ENCODE results near the gene GPHB5.
A peak's percentile ranks its signal among the peaks of the same experiment; 100 is the strongest.
"Not testable (repeated sequence)": the region's sequence is repeated elsewhere in the genome, so short reads cannot be mapped to it uniquely, and the experiment has no call there.

GPHB5 gene, protein sequence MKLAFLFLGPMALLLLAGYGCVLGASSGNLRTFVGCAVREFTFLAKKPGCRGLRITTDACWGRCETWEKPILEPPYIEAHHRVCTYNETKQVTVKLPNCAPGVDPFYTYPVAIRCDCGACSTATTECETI

DNA sequence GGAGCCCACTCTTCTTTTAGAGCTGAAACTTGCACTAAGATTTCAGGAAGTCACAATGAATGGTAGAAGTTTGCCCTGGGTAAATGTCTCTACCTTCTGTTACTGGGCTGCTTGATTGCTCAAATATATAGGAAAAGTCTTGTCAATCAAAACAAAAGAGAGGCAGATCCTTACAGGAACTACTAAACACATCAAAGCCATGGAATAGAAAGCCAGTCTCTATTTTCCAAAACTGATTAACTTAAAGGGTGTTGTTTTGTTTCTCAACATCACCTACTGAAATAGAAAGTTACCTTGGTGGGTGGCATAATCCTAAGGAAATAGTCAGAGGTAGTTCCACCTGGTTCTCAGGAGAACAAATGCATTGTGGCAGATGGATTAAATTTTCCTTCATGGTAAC, at the start of gene GPHB5:
Gene GPHB5, minus strand, starts transcription at position 101 of the 400 bp plus-strand sequence. CDS start 1,086 bp downstream, outside the sequence.
- DNase-seq: no peak

DNA sequence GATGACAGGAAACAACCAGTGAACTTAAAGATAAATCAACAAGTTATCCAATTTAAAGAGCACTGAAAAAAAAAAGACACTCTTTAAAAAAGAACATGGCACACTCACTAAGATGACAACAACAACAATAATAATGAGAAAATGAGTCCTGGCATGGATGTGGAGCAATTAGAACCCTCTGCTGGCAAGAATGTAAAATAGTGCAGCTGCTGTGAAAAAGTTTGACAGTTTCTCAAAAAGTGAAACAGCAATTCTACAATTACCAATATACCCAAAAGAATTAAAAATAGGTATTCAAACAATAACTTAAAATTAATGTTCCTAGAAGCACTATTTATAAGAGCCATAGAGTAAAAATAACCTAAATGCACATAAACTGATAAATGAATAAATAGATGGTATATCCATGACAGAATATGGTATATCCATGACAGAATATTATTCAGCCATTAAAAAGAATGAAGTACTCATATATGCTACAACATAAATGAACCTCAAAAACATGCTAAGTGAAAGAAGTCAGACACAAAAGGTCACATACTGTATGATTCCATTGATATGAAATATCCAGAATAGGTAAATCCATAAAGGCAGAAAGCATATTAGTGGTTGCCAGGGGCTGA, 49.1 kb upstream of the GPHB5 start:
- DNase-seq: no peak

DNA sequence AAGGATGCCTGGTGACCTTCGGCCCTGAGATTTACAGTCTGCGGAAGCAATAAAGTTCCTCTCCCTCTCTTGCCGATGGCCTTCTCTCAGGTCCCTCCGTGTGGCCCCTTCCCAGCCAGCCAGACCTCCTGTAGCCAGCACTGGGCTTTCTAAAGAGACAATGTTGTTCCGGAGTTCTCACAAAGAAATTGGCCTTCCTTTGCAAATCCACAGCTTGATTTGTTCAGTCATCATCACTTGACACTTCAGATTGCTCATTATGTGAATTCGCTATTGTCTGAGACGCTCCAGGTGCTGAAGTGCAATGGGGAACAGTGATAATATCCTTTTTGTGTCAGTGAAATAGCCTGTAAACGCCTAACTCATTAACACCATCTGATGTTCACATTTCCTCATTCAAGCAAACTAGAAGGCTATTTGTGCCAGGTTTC, 43.7 kb upstream of the GPHB5 start:
- peak; percentile 55 to 83 for DNase-seq

DNA sequence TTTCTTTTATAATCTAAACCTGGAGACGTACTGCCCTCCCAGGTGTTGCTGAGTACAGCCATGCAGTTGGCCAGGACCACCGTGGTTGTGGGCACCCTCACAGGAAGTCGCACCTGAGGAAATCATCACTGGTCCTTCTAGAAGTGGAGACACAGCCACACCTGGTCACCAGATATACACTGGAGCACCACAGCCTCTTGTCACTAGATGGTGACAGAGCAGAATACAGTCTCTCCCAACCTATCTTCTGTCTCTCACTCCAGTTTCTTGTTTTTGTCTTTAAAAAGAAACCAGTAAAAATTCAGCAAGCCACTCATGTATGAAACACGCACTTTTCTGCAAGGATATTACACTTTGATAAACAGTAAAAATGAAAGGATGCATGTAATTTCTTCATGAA, 43.1 kb upstream of the GPHB5 start:
- no peak for DNase-seq

DNA sequence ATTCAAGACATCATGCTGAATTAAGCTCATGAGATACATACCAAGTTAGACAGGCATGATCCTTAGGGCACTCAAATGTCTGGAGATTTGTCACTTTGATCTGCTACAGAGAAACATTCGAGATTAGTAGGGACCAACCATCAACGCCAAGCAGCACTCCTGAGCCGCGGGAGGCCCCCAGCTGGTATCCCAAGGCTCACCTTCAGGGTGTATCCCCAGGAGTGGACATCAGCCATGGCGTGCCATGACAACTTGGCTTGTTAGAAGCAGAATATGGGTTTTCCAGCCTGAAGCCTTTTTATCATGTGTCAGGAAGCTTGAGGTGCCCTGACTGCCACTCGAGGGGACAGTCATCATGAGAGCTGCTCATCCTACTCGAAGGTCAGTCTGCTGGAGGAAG, 39.1 kb upstream of the GPHB5 start:
- DNase-seq: no peak

DNA sequence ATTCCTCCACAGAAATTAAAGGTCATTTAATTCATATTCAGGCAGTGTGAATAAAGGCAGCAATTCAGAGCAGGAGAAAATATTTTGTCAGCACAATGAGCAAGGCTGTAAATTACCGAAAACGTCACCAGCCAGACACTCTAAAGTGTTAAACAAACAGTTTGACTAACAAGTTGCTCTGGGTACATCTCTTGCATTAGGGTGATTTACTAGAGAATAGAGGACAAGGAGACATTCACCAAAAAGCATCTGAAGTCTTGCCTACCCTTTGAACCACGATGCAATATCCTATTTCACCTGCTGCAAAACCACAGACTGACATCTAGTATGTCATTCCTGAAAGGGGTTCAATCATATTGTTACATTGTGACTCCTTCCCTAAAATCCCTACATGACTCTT, 27.1 kb upstream of the GPHB5 start:
- DNase-seq: no peak

DNA sequence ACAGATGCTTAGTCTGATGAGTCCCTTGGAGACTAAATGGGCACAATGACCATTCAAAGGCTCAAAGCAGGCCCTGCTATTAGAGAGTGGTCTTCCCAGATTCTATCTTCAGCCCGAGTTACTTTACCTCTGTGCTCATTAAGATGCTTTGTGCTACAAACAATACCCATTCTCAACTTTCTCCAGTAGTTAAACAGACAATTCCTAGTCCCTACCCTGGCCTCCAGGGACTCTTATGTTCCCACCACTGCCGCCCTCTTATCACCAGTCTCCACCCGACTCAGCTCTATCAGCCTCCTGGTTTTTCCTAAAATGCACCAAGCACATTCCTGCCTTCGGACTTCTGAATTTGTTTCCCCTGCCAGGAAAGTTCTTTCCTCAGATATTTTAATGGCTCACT, 25.6 kb upstream of the GPHB5 start:
- no peak for DNase-seq

DNA sequence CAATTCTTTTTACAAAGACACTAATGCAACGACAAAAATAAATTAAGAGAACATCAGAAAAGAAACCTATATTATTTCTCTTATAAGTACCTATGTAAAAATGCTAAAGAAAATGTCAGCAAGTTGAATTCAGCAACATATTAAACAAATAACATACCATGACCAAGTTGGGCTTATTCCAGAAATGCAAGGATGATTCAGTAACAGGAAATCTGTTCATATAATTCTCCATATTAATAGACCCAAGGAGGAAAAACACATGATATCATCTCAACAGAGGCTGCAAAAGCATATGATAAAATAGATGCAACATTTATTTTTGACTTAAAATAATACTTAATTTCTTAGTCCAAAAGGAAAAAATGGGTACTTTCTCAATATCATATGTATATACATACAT, 25.1 kb upstream of the GPHB5 start:
- no peak for DNase-seq

DNA sequence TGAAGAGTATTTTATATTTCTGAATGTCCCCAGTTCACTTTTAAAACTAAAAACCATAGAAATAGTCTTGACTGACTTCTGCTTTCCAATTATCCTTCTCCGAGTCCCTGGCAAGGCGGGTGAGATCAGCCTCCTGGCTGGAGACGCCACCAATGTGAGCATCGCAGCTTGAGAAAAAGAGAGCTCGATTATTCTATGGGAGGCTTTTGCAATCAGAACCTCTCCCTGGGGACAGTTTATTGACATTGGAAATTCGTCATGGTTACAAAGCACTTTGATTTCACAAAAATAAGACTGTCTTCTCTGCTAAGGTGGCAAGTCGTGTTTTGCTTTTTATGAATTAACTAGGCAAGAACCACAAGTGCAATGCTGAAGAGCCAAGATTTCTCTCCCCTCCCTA, 23.6 kb upstream of the GPHB5 start:
- peak; percentile 37 to 46 for DNase-seq

DNA sequence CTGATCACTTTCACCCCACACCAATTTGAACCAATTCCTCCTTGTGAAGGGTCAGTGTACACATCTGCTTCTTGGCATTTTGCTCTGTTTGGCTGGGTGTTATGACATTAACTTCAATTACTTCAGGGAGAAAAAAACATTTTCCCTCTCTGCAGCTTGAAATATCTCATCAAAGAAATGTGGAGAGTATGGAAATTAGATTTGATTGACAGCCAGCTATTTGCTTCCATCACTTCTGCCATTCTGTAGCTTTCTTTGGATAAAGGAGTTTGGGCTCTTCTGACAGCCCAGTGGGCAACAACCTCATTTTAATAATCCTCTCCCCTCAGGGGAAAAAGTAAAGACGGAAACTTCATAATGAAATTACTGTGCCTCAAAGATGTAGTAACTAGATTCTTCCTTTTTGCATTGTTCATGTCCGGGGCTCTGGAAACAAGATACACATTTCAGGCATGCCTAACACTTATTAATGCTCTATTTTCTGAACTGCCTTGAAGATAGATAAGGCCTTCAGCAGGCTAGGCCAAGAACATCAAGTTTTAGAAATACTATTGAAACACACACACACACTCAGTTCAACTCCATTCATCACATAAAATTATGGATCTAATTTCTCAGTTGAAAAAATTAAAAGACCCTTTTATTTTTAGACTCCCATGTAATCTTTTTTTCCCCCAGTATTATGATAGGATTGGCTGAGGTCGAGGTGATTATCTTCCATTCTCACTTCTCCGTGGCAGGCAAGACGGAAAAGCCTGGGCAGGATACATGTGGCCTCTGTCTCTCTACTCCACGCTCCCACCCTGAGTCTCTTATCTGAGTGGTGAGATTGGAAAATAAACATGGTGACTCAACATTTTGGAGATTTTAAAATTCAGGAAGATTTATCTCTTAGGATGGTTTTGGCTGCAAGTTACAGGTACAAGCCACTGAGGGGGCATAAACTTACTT, 10.3 kb upstream of the GPHB5 start:
- no peak for DNase-seq

DNA sequence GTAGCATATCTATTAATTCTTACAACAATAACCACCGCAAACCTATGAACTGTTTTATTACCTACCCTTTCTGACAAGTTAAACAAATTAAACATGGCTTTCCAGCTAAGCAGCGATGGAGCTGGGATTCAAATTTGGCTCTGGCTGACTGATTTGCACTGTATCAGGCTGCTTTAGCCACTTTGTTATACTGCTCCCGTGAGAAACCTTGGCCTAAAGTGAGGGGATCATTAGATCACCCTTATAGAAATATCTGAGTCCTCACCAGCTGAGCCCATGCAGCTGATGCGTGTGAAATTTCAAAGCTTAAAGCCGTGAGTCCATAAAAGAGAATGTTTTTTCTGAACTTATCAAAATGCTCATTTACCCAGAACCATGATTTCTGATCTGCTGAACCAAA, 8.1 kb upstream of the GPHB5 start:
- DNase-seq: no peak

DNA sequence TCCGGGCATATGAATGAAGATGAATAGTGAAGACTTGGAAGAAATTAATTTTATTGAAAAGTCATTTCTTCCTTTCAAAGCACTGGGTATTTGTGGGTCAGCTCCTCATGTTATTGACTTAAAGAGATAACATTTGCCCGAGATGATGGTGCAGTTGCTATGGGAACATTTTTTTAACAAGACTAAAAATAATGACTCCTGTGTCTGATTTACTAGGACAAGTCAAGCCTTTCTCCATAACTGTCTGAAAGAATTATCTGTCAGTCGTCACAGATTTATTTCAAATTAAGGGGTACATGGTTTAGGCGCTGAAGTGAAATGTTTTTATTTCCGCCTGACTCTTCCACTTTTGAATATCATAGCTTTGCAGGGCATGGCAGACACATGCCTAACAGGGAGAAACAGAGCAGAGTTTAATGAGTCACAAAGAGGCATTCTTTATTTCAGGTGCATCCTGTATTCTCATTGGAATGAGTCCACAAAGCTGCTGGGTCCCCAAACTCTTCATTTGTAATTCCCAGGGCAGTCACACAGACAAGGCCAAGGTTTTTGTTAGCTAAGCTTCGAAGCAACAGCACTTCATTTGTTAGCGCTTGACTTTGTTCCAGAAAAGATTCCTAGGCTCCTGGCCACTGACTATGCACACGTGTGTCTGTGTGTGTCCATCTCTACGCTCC, 4.3 kb upstream of the GPHB5 start:
- no peak for DNase-seq

DNA sequence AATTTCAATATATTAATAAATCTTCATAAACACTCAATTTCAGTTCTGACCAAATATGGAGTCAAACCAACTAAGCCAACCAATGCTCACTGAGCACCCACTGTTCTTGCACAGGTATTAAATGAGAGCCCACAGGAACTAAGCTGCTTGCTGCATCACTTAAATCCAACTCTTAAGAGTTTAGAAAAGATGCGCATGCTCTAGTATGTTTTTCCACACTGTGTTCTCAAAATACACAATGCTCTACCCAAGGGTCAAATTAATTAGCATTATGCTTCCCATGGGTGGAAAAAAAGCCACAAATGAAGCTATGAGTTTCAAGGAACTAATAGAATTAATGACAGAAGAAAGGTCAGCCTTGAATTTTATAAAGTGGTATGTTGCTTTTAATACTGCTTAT, 3.7 kb upstream of the GPHB5 start:
- DNase-seq: no peak

DNA sequence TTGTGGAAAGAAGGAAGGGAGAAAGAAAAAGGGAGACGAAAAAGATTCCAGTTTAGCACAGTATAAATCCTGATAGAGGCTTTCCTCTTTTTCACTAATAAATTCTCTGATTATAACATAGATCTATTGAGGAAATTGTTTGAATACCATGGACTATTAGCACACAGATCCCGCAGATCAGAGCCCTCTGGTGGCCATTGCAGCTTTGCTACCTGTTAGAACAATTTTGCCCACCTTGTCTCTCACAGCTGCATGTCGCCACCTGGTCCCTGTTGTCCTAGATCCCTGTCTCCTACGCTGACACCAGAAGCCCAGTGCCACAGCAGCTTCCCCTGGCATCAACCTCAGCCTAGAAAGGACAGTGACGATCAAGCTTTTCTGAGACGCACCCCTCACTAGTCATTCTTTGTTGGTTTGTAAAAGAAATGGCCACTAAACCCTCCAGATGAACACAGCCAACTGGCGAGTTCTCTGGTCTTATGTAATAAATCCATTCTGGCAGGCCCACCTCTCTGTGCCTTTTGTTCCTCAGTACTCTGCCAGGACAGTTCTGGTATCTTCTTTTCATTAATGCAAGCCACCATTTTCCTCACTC, 9.9 kb downstream of the GPHB5 start:
- DNase-seq: no peak

DNA sequence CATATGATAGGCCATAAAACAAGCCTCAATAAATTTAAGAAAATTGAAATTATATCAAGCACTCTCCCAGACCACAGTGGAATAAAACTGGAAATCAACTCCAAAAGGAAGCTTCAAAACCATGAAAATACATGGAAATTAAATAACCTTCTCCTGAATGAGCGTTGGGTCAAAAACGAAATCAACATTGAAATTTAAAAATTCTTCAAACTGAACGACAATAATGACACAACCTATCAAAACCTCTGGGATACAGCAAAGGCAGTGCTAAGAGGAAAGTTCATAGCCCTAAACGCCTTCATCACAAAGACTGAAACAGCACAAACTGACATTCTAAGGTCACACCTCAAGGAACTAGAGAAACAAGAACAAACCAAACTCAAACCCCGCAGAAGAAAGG, 14.3 kb downstream of the GPHB5 start:
- DNase-seq: not testable (repeated sequence)

DNA sequence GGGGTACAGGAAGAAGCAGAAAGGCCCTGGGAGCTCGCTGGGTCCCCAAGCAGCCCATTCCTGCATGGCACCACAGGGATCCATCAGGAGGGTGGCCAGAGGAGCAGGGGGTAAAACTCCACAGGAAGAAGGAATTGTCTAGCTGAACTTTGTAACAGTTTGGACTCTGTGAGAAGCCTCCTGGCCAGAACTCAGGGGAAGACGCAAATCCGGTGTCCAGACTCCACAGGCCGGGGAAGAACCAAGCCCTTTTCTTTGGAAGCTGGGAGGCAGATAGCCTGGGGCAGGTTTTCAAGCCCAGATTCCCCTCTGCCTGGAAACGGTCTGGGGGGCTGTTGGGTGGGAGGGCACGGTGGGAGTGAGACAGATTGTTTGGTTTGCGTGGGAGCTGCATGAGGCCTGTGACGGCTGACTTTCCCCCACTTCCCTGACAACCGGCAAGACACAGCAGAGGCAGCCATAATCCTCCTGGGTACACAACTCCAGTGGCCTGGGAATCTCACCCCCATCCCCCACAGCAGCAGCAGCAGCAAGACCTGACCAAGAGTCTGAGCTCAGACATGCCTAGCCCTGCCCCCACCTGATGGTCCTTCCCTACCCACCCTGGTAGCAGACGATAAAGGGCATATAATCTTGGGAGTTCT, 16.7 kb downstream of the GPHB5 start:
- no peak for DNase-seq

DNA sequence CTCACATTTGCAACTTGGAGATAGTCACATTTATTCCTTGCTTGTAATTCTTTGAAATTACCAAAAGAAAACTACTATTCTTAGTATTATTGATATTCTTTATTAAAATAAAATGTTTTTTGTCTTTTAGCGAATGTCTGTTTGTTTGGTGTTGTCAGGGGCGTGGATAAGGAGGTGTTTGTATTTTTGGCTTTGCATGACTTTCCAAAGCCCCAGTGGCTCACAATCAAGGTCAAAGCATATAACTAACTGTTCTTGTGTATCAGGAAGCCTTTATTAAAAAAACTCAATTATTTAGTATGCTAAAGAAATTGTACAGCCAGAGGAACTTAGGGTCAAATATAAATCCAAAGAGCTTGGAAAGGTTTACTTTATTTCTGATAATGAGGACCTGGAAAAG, 17.9 kb downstream of the GPHB5 start:
- DNase-seq: no peak

DNA sequence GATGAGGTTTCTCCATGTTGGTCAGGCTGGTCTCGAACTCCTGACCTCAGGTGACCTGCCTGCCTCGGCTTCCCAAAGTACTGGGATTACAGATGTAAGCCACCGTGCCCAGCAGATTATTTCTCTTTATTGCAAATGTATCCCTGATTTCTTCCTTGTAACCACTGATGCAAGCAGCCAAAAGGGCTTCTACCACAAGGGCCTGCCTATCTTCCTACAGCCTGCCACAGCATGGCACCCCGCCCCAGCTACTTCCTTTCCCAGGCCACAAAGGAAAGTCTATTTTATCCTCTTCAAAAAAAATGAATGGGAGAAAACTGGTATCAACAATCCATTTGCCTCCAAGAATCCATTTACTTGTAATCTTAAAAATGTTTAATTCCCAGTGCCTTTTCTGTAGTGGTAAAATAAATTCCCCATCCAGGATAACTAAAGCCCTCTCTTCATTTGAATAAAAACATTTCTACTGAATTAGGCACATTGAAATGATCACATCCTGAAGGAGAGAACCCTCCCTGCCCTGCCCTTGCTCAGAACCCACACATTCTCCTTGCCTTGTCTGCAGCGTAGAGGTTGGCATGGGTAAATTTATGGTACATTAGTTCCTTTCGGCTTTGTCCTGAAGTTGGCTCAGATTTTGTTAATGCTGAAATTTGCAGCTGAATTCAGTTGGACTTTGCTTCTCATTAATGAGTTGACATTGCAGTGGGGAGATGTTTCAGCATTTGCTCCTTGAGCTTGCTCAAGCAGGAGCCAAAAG, 19.2 kb downstream of the GPHB5 start:
- DNase-seq: no peak

DNA sequence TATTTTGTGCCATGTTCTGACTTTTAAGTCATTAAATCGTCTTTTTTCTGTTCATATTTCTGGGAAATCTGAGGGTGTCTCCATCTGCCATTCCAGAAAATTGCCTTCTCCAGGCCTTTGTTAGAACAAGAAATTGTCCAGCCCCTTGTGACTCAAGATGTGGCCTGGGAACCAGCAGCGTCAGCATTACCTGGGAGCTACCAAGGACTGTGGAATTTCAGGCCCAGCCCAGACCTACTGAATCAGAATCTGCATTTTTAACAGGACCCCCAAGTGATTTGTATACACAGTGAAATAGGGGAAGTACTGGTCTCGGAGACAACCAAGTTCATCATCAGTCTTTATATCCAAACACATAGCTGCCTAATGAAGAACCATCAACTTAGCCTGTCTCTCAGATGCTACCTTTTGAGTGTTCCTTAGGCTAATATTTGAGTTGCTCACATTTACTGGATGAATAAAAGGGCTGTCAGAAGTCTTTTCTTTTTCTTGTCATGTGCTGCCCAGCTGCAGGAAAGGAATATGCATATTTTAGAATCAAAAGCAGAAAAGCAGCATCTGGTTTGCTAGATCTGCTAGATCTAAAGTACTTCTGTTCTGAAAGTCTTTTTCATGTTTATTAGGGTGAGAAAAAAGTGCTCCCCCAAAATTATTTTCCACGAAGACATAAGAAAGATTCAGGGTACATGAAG, 21.2 kb downstream of the GPHB5 start:
- no peak for DNase-seq

DNA sequence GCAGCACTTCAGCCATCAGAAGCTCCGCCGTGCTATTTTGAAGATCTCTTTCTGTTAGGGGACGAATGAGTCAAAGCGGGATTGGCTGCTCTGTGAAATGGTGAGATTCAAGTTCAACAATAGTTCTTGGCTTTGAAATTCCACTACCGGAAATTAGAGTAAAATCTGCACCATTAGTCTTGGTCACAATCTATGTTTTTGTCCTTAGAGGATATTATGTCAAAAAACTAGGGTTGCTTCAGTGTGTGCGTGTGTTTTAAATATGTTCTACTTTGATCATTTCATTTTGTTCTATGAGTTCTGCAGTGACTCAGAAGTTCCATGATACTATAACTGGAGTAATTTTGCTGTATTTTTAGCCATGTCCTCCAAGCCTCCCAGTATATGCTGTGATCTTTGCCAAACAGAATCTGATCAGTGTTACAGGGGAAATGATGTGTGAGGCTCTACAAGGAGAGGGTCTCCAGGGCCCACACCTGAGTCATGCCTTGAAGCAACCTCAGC, 22.6 kb downstream of the GPHB5 start:
- DNase-seq: no peak

DNA sequence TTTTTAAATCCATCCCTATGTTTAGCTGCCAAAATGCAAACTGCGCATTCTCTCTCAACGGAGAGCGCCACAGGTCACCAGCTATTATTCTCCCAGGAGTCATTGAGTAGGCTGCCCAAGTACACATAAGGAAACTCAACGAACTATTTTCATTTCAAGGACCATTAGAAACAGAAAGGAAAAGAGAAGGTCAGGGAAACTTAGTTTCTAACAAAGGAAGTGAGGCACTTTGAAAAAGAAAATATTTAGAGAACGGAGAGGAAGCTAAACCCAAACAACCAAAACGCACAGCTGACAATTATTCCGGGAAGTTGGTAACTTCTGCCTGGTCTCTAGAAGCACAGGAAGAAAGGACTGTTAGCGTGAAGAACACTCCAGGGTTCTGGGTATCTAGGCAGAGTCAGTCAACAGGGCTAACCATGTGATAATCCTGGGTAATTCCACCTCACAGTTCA, 23.5 kb downstream of the GPHB5 start:
- no peak for DNase-seq

All from NCI-H1930 (cell line).